GM19239 (cell line): ENCODE results near the gene SHTN1.

ENCODE experiments used
- DNase-seq: peaks from one replicate; pipeline ENCODE4 v3.0.0; 2011; ENCODE audit warnings: low spot score; ENCODE audit not compliant: insufficient read length
- FAIRE-seq: peaks from 2 replicates; lab custom pipeline; 2011; peaks lifted over from hg19 to GRCh38; lab: Jason Lieb, UNC

Gene SHTN1

GRCh38 chr10:116880716-116881482 lies 124.1 kb downstream of the SHTN1 start:
- FAIRE-seq (no peak), DNase-seq (no peak)

- FAIRE-seq (no peak), DNase-seq (no peak)
Measured at GRCh38 chr10:116879817-116880216, 125.2 kb downstream of the SHTN1 start.

GRCh38 chr10:116878123-116878522 lies 126.9 kb downstream of the SHTN1 start:
- FAIRE-seq (no peak), DNase-seq (no peak)

GRCh38 chr10:116877391-116877790 lies 127.6 kb downstream of the SHTN1 start:
- FAIRE-seq (no peak), DNase-seq (no peak)

GRCh38 chr10:116875897-116876296 lies 129.1 kb downstream of the SHTN1 start:
- FAIRE-seq, result no peak
- DNase-seq, result no peak

GRCh38 chr10:116873134-116873533 lies 131.9 kb downstream of the SHTN1 start:
- FAIRE-seq (no peak), DNase-seq (no peak)

GRCh38 chr10:116870949-116871348 lies 134.0 kb downstream of the SHTN1 start:
- DNase-seq (no peak), FAIRE-seq (no peak)

GRCh38 chr10:116868722-116869121 lies 136.3 kb downstream of the SHTN1 start:
- DNase-seq, result no peak
- peak; percentile 33 for FAIRE-seq

- FAIRE-seq, result no peak
Measured at GRCh38 chr10:116868198-116868676, 136.8 kb downstream of the SHTN1 start.

GRCh38 chr10:116866987-116867595 lies 137.9 kb downstream of the SHTN1 start:
- DNase-seq (no peak), FAIRE-seq (no peak)

More at GRCh38 chr10:116868198-116868676, 136.8 kb downstream of the SHTN1 start:
- no peak for DNase-seq

- FAIRE-seq (no peak), DNase-seq (no peak)
Measured at GRCh38 chr10:116866066-116866465, 138.9 kb downstream of the SHTN1 start.

- FAIRE-seq (no peak), DNase-seq (no peak)
Measured at GRCh38 chr10:116864436-116864835, 140.6 kb downstream of the SHTN1 start.

- DNase-seq (no peak), FAIRE-seq (no peak)
Measured at GRCh38 chr10:116861796-116862195, 143.2 kb downstream of the SHTN1 start.

GRCh38 chr10:116857156-116857555 lies 147.8 kb downstream of the SHTN1 start:
- FAIRE-seq (no peak), DNase-seq (no peak)

- FAIRE-seq, result no peak
Measured at GRCh38 chr10:116853701-116854100, 151.3 kb downstream of the SHTN1 start.

GRCh38 chr10:116853287-116853686 lies 151.7 kb downstream of the SHTN1 start:
- FAIRE-seq (no peak), DNase-seq (no peak)

More at GRCh38 chr10:116853701-116854100, 151.3 kb downstream of the SHTN1 start:
- no peak for DNase-seq

GRCh38 chr10:116852246-116852645 lies 152.7 kb downstream of the SHTN1 start:
- FAIRE-seq, result no peak
- DNase-seq, result no peak

- FAIRE-seq (no peak), DNase-seq (no peak)
Measured at GRCh38 chr10:116850058-116850611, 154.9 kb downstream of the SHTN1 start.

- FAIRE-seq (no peak), DNase-seq (peak; percentile 36)
Measured at GRCh38 chr10:116849248-116850057, 155.5 kb downstream of the SHTN1 start, which contains the start of gene ENO4. Gene ENO4, plus strand, starts transcription at chr10:116849499. Its CDS starts 68 bp downstream, at chr10:116849567.

GRCh38 chr10:116848944-116849247 lies 156.1 kb downstream of the SHTN1 start:
- FAIRE-seq (no peak), DNase-seq (no peak)
